ENCODE data around the gene NUDT5.

Gene NUDT5

GRCh38 chr10:12191715-12192114, 4.0 kb downstream of the NUDT5 start:
- DNase-seq (ENCODE audit: extremely low read depth, low read depth), result no peak
- TF ChIP-seq CTCF (IDR thresholded peaks at IDR 0.05; ENCODE audit: low read depth, low read length), result no peak

DNA sequence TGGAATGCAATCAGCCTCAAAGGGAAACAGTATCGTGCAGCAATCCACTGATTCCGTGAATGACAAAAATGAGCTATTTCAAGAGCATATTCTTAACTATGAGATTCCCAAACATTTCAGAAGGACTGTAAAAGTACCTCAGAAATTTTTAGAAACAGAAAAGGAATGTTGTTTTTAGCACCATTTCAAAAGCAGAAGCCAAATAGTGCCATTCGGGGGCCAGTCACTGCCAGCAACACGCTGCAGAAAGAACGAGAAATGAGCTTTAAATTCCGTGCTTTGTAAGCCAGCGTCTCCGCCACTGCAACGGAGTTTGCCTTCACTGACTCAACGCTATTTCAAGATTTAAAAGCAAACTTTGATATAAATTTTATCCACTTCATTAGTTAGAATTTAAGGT, 6.3 kb downstream of the NUDT5 start:
- no peak for TF ChIP-seq CTCF (IDR thresholded peaks at IDR 0.05; ENCODE audit: low read depth, low read length)
- no peak for DNase-seq (ENCODE audit: extremely low read depth, low read depth)

- DNase-seq (ENCODE audit: extremely low read depth, low read depth), result no peak
- TF ChIP-seq CTCF (IDR thresholded peaks at IDR 0.05; ENCODE audit: low read depth, low read length), result no peak
Measured at GRCh38 chr10:12188656-12189055, 7.0 kb downstream of the NUDT5 start.

DNA sequence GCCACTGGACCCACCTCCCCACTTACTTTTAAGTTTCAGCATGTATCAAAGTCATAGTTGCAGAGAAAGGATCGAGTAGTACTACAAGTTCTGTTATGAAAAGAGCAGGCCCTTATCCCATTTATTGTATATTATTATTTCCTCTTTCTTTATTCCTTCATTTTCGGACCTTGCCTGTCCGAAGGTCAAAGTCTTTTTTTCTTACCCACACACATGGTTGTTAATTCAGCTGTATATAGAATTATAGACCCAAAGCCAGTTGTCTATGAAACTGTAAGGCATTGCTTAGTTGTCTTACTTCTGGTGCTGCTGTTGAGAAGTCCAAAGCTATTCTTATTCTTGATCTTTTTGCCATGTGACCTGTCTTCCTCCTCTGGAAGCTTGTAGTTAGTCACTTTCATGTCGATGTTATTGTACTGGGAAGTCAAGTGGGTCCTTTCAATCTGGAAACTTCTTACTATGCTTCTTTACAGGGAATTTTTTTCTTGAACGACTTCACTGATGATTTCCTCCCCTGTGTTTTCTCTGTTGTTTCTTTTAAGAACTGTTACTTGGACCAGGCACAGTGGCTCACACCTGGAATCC, 8.3 kb downstream of the NUDT5 start:
- TF ChIP-seq CTCF (IDR thresholded peaks at IDR 0.05; ENCODE audit: low read depth, low read length), result no peak

DNA sequence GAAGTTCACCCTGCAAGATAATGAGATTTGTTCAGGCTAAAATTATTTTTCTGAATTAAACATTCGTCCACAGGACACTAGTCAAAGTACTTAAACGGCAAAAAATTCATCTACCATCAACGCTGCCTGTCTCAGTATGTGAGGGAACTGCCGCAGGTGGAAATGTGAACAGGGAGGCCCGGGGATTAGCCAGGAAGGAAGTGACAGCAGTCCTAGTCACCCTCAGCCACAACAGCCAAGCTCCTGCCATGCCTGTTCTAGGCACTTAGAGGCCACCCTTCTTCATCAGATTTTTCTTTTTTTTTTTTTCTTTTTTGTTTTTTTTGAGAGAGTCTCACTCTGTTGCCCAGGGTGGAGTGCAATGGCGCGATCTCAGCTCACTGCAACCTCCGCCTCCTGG, 9.4 kb downstream of the NUDT5 start:
- TF ChIP-seq CTCF (IDR thresholded peaks at IDR 0.05; ENCODE audit: low read depth, low read length), result no peak
- no peak for DNase-seq (ENCODE audit: extremely low read depth, low read depth)

More for the DNA sequence above, 8.3 kb downstream of the NUDT5 start:
- DNase-seq (ENCODE audit: extremely low read depth, low read depth), result no peak

GRCh38 chr10:12184165-12184564, 11.5 kb downstream of the NUDT5 start:
- DNase-seq (ENCODE audit: extremely low read depth, low read depth), result no peak
- no peak for TF ChIP-seq CTCF (IDR thresholded peaks at IDR 0.05; ENCODE audit: low read depth, low read length)

- no peak for DNase-seq (ENCODE audit: extremely low read depth, low read depth)
- TF ChIP-seq CTCF (IDR thresholded peaks at IDR 0.05; ENCODE audit: low read depth, low read length), result no peak
Measured at GRCh38 chr10:12181065-12181775, 14.5 kb downstream of the NUDT5 start.
